Stimulated activated CD4-positive, alpha-beta T cell treated with anti-CD3 and anti-CD28 coated beads, Interleukin-12 subunit alpha, Interleukin-12 subunit beta, amount 100 ng/mL, for 4 hours (primary cell): ENCODE measurements around the gene OTOS.

ENCODE experiments used
- DNase-seq: peaks from one replicate; pipeline ENCODE4 v3.0.0-alpha.2; 2020

Gene OTOS

GRCh38 chr2:240166761-240167587 lies 26.5 kb upstream of the OTOS start:
- no peak for DNase-seq

GRCh38 chr2:240166191-240166590 lies 25.7 kb upstream of the OTOS start:
- no peak for DNase-seq

GRCh38 chr2:240165661-240166060 lies 25.2 kb upstream of the OTOS start:
- no peak for DNase-seq

GRCh38 chr2:240165034-240165433 lies 24.6 kb upstream of the OTOS start:
- no peak for DNase-seq

- DNase-seq, result no peak
Observed at GRCh38 chr2:240164586-240164985, 24.1 kb upstream of the OTOS start.

- DNase-seq, result no peak
Observed at GRCh38 chr2:240163844-240164574, 23.6 kb upstream of the OTOS start.

GRCh38 chr2:240162939-240163714 lies 22.7 kb upstream of the OTOS start:
- no peak for DNase-seq

GRCh38 chr2:240162531-240162930 lies 22.1 kb upstream of the OTOS start:
- no peak for DNase-seq

- DNase-seq, result no peak
Observed at GRCh38 chr2:240162032-240162431, 21.6 kb upstream of the OTOS start.

- DNase-seq, result no peak
Observed at GRCh38 chr2:240161087-240161750, 20.8 kb upstream of the OTOS start.

- DNase-seq, result no peak
Observed at GRCh38 chr2:240160291-240161086, 20.0 kb upstream of the OTOS start.

GRCh38 chr2:240159251-240159839 lies 18.9 kb upstream of the OTOS start:
- no peak for DNase-seq

- DNase-seq, result no peak
Observed at GRCh38 chr2:240157147-240157470, 16.7 kb upstream of the OTOS start.

- no peak for DNase-seq
Observed at GRCh38 chr2:240156435-240157146, 16.1 kb upstream of the OTOS start.

- DNase-seq, result no peak
Observed at GRCh38 chr2:240155745-240156390, 15.4 kb upstream of the OTOS start.

GRCh38 chr2:240155048-240155744 lies 14.7 kb upstream of the OTOS start:
- DNase-seq, result no peak

- no peak for DNase-seq
Observed at GRCh38 chr2:240154606-240155005, 14.1 kb upstream of the OTOS start.

- DNase-seq, result no peak
Observed at GRCh38 chr2:240153418-240153817, 13.0 kb upstream of the OTOS start.

- no peak for DNase-seq
Observed at GRCh38 chr2:240151477-240152031, 11.1 kb upstream of the OTOS start.
